Keratinocyte (primary cell): ENCODE data around the gene TM2D3.

Experiments used
- EZH2 ChIP-seq: IDR thresholded peaks from one replicate; pipeline ENCODE4 v1.6.1; 2012; ENCODE audit warnings: inconsistent platforms, mild to moderate bottlenecking, low read length, moderate library complexity
- TF ChIP-seq, protein P1 (sequence below), 3 experiments: IDR thresholded peaks in 1 of 3; conservative IDR thresholded peaks in 1 of 3; optimal IDR thresholded peaks in 1 of 3; 2 replicates in 2 of 3; 3 replicates in 1 of 3; pipeline versions ENCODE3 to v1.5.1; 2011; ENCODE audit warnings: low read length in 3 of 3, mild to moderate bottlenecking in 3 of 3, moderate library complexity in 2 of 3, control low read depth in 1 of 3, inconsistent platforms in 1 of 3; ENCODE audit not compliant: insufficient read depth in 2 of 3; ENCODE audit errors: extremely low read depth in 1 of 3

GRCh38 chr15:101608201-101608600 lies 44.0 kb downstream of the TM2D3 start:
- TF ChIP-seq, protein P1, sequence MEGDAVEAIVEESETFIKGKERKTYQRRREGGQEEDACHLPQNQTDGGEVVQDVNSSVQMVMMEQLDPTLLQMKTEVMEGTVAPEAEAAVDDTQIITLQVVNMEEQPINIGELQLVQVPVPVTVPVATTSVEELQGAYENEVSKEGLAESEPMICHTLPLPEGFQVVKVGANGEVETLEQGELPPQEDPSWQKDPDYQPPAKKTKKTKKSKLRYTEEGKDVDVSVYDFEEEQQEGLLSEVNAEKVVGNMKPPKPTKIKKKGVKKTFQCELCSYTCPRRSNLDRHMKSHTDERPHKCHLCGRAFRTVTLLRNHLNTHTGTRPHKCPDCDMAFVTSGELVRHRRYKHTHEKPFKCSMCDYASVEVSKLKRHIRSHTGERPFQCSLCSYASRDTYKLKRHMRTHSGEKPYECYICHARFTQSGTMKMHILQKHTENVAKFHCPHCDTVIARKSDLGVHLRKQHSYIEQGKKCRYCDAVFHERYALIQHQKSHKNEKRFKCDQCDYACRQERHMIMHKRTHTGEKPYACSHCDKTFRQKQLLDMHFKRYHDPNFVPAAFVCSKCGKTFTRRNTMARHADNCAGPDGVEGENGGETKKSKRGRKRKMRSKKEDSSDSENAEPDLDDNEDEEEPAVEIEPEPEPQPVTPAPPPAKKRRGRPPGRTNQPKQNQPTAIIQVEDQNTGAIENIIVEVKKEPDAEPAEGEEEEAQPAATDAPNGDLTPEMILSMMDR (optimal IDR thresholded peaks at IDR 0.05 in 1 of 3, IDR thresholded peaks at IDR 0.05 in 1 of 3, conservative IDR thresholded peaks at IDR 0.05 in 1 of 3; ENCODE audit: extremely low read depth in 1 of 3, insufficient read depth in 2 of 3, low read length in 3 of 3): peak in 1 of 3 experiments; percentile 1
- no peak for TF ChIP-seq EZH2
